Neural progenitor cell (in vitro differentiated cells): ENCODE measurements around the gene PPIL4.

Source experiments
- EZH2 ChIP-seq: fragments of 200-600 bp; sonication (generic); IDR thresholded peaks from 2 replicates; pipeline ENCODE4 v1.6.1; 2017; ENCODE audit warnings: antibody characterized with exemption, mild to moderate bottlenecking, moderate library complexity
- TF ChIP-seq, protein P1 (sequence below): fragments of 200-600 bp; sonication (generic); IDR thresholded peaks from 2 replicates; pipeline ENCODE4 v1.5.1; 2017; ENCODE audit warnings: antibody characterized with exemption, mild to moderate bottlenecking

DNA sequence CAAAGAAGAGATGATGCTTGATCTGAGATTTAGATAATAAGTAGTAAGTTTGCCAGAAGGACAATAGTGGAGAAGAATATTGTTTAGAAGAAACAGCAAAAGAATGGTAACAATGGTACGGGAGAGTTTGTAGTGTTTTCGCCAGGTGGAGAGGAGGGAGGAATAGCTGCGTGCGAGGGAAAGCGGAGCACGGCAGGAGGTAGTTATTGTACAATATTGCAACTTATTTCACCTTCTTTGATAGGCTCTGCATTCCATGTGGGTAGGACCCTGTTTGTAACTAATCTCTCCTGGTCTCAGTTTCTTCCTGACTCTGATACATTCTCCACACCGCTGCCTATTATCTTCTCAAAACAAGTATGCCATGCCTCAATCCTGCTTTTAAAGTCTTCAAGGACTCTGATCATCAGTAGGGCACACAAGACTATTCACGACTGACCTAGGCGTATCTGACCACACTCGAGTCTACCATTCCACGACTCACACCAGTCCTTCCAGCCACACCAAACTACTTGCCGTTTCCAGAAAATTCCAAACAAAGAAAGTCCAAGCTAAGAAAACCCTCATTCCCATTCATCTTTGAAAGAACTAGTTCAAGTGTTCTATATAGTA, 1.1 kb downstream of the PPIL4 start:
- TF ChIP-seq, protein P1, sequence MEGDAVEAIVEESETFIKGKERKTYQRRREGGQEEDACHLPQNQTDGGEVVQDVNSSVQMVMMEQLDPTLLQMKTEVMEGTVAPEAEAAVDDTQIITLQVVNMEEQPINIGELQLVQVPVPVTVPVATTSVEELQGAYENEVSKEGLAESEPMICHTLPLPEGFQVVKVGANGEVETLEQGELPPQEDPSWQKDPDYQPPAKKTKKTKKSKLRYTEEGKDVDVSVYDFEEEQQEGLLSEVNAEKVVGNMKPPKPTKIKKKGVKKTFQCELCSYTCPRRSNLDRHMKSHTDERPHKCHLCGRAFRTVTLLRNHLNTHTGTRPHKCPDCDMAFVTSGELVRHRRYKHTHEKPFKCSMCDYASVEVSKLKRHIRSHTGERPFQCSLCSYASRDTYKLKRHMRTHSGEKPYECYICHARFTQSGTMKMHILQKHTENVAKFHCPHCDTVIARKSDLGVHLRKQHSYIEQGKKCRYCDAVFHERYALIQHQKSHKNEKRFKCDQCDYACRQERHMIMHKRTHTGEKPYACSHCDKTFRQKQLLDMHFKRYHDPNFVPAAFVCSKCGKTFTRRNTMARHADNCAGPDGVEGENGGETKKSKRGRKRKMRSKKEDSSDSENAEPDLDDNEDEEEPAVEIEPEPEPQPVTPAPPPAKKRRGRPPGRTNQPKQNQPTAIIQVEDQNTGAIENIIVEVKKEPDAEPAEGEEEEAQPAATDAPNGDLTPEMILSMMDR, result no peak
- no peak for TF ChIP-seq EZH2
